ENCODE results near the gene KIF23. TPM values are rescaled to one million over a fixed set of nuclear protein-coding genes. Genes with fewer than 3 reads are reported as not detected.

Gene KIF23
- total RNA-seq, 1 donor from 2014 or later: 37.8 TPM

DNA sequence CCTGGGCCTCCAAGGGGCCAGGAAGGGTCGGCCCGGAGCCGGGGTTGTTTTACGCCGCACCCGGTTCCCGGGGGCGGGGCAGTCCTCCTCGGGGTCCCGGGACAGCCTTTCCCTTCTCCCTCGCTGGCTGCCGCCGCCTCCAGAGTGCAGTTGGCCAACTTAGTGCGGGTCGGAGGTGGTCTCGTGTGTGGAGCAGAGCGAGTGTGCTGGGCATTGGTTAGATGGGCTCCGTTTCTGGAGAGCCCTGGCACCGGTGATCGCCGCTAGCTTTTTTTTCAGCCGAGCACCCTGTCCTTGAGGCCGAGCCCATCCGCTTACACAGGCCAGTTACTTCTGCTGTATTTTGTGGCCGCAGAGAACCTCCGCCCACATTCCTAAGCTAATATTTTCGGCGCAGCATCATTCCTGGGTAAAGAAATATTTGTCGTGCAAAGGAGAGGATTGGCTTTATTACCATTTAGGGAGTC is 585 bp downstream of the KIF23 start:
- Mint-ChIP-seq H3K36me3 (peaks cover 17% of the 10 kb centered on the region), H3K9me3 (no peaks in the 10 kb centered on the region), H3K27ac (peak overlapping the region; percentile 97), H3K4me1 (peaks cover 34% of the 10 kb centered on the region), H3K27me3 (ENCODE audit: low read depth) (no peaks in the 10 kb centered on the region), H3K4me3 (peak overlapping the region; percentile 84)
- DNase-seq (ENCODE audit: low spot score in 2 of 2, unreplicated experiment in 2 of 2): peak in 1 of 2 experiments; percentile 62
- TF ChIP-seq, protein P1, sequence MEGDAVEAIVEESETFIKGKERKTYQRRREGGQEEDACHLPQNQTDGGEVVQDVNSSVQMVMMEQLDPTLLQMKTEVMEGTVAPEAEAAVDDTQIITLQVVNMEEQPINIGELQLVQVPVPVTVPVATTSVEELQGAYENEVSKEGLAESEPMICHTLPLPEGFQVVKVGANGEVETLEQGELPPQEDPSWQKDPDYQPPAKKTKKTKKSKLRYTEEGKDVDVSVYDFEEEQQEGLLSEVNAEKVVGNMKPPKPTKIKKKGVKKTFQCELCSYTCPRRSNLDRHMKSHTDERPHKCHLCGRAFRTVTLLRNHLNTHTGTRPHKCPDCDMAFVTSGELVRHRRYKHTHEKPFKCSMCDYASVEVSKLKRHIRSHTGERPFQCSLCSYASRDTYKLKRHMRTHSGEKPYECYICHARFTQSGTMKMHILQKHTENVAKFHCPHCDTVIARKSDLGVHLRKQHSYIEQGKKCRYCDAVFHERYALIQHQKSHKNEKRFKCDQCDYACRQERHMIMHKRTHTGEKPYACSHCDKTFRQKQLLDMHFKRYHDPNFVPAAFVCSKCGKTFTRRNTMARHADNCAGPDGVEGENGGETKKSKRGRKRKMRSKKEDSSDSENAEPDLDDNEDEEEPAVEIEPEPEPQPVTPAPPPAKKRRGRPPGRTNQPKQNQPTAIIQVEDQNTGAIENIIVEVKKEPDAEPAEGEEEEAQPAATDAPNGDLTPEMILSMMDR (IDR thresholded peaks at IDR 0.05; ENCODE audit: unreplicated experiment): no peak

- Mint-ChIP-seq H3K27me3 (ENCODE audit: low read depth) (no peaks in the 10 kb centered on the region), H3K36me3 (peaks cover 19% of the 10 kb centered on the region), H3K4me3 (peak overlapping the region; percentile 84), H3K27ac (peak overlapping the region; percentile 96), H3K4me1 (peaks cover 33% of the 10 kb centered on the region), H3K9me3 (no peaks in the 10 kb centered on the region)
- TF ChIP-seq, protein P1 (IDR thresholded peaks at IDR 0.05; ENCODE audit: unreplicated experiment): no peak
- DNase-seq (ENCODE audit: low spot score in 2 of 2, unreplicated experiment in 2 of 2): no peak
Measured at GRCh38 chr15:69415381-69415780, 1.2 kb downstream of the KIF23 start.

GRCh38 chr15:69417581-69417980 is 3.4 kb downstream of the KIF23 start:
- TF ChIP-seq, protein P1 (IDR thresholded peaks at IDR 0.05; ENCODE audit: unreplicated experiment): no peak
- DNase-seq (ENCODE audit: low spot score in 2 of 2, unreplicated experiment in 2 of 2): no peak
- Mint-ChIP-seq H3K4me3 (no peak overlapping the region), H3K4me1 (peaks cover 30% of the 10 kb centered on the region), H3K27ac (peak overlapping the region; percentile 54), H3K27me3 (ENCODE audit: low read depth) (no peaks in the 10 kb centered on the region), H3K36me3 (peaks cover 24% of the 10 kb centered on the region), H3K9me3 (no peaks in the 10 kb centered on the region)

DNA sequence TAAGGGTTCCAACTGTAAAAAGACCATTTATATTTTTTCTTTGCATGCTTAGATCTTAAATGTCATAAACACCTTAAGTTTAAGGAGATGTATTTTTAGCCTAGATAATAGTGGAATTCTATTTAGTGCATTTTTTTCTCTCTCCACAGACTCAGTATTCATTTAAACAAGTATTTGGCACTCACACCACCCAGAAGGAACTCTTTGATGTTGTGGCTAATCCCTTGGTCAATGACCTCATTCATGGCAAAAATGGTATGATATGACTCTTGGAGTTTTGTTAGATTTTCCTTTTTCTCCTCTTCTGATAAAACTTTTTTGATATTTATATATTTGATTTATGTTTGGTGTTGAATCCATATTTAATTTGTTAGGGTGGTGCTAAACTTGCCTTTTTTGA is 7.3 kb downstream of the KIF23 start:
- Mint-ChIP-seq H3K27me3 (ENCODE audit: low read depth) (no peaks in the 10 kb centered on the region), H3K9me3 (no peaks in the 10 kb centered on the region), H3K4me3 (no peak overlapping the region), H3K36me3 (peaks cover 33% of the 10 kb centered on the region), H3K4me1 (peaks cover 6% of the 10 kb centered on the region), H3K27ac (no peak overlapping the region)
- DNase-seq (ENCODE audit: low spot score in 2 of 2, unreplicated experiment in 2 of 2): no peak
- TF ChIP-seq, protein P1 (IDR thresholded peaks at IDR 0.05; ENCODE audit: unreplicated experiment): no peak

- H3K9me3 Mint-ChIP-seq: no peaks in the 10 kb centered on the region
Measured at GRCh38 chr15:69422336-69422895, 8.3 kb downstream of the KIF23 start.

More at GRCh38 chr15:69422336-69422895, 8.3 kb downstream of the KIF23 start:
- TF ChIP-seq, protein P1 (IDR thresholded peaks at IDR 0.05; ENCODE audit: unreplicated experiment): no peak
- H3K27ac Mint-ChIP-seq: peak overlapping the region; percentile 40
- no peaks in the 10 kb centered on the region for H3K27me3 Mint-ChIP-seq (ENCODE audit: low read depth)
- no peak for DNase-seq (ENCODE audit: low spot score in 2 of 2, unreplicated experiment in 2 of 2)
- no peak overlapping the region for H3K4me3 Mint-ChIP-seq
- H3K36me3 Mint-ChIP-seq: peaks cover 35% of the 10 kb centered on the region
- H3K4me1 Mint-ChIP-seq: peaks cover 6% of the 10 kb centered on the region
